Keratinocyte (primary cell): ENCODE data around the gene ERBB4. TPM values are rescaled to one million over a fixed set of nuclear protein-coding genes. Genes with fewer than 3 reads are reported as not detected.

ENCODE experiments used
- DNase-seq: peaks from one replicate; pipeline ENCODE4 v3.0.0-alpha.2; 2011; ENCODE audit warnings: low read depth, missing footprints, low spot score
- FAIRE-seq: peaks from 2 replicates; lab custom pipeline; 2011; peaks lifted over from hg19 to GRCh38; lab: Jason Lieb, UNC
- H2AFZ ChIP-seq: 2 replicates; pipeline ENCODE4 v1.6.0; 2012; ENCODE audit warnings: low read length, control low read depth, inconsistent platforms; ENCODE audit not compliant: control insufficient read depth
- H3K27ac ChIP-seq: 2 replicates; pipeline ENCODE4 v1.5.1; 2011; ENCODE audit warnings: low read length; ENCODE audit not compliant: control insufficient read depth, insufficient read depth
- H3K27me3 ChIP-seq: 3 replicates; pipeline ENCODE4 v1.6.0; 2011; ENCODE audit warnings: low read length; ENCODE audit not compliant: control insufficient read depth, insufficient read depth; ENCODE audit errors: extremely low read depth
- H3K36me3 ChIP-seq, 2 experiments: 2 replicates in 1 of 2; 3 replicates in 1 of 2; pipeline ENCODE4 v1.5.1; 2011; ENCODE audit warnings: low read length in 2 of 2, mild to moderate bottlenecking in 1 of 2; ENCODE audit not compliant: control insufficient read depth in 2 of 2, insufficient read depth in 2 of 2; ENCODE audit errors: extremely low read depth in 1 of 2
- H3K4me1 ChIP-seq: 3 replicates; pipeline ENCODE4 v1.5.1; 2011; ENCODE audit warnings: low read length; ENCODE audit not compliant: control insufficient read depth, insufficient read depth; ENCODE audit errors: extremely low read depth
- H3K4me2 ChIP-seq: 3 replicates; pipeline ENCODE4 v1.6.0; 2011; ENCODE audit warnings: low read depth, low read length; ENCODE audit not compliant: control insufficient read depth, insufficient read depth; ENCODE audit errors: extremely low read depth
- H3K4me3 ChIP-seq, 3 experiments: fragments of 200-600 bp in 1 of 3; sonication (generic) in 1 of 3; 2 replicates in 2 of 3; 3 replicates in 1 of 3; pipeline ENCODE4 v1.5.1; 2011 to 2016; ENCODE audit warnings: low read length in 3 of 3, mild to moderate bottlenecking in 3 of 3, control low read depth in 2 of 3, inconsistent platforms in 1 of 3, low read depth in 1 of 3, mixed read lengths in 1 of 3, mixed run types in 1 of 3, moderate library complexity in 1 of 3; ENCODE audit not compliant: control insufficient read depth in 2 of 3, insufficient read depth in 2 of 3; ENCODE audit errors: extremely low read depth in 1 of 3
- H3K79me2 ChIP-seq: 2 replicates; pipeline ENCODE4 v1.6.0; 2012; ENCODE audit warnings: low read length; ENCODE audit not compliant: control insufficient read depth, insufficient read depth
- H3K9ac ChIP-seq: 3 replicates; pipeline ENCODE4 v1.6.0; 2011; ENCODE audit warnings: low read length; ENCODE audit not compliant: control insufficient read depth, insufficient read depth; ENCODE audit errors: extremely low read depth
- H3K9me1 ChIP-seq: 3 replicates; pipeline ENCODE4 v1.6.0; 2011; ENCODE audit warnings: low read length; ENCODE audit not compliant: control insufficient read depth, insufficient read depth; ENCODE audit errors: extremely low read depth
- H3K9me3 ChIP-seq: 2 replicates; pipeline ENCODE4 v1.5.1; 2012; ENCODE audit warnings: low read depth, low read length; ENCODE audit not compliant: control insufficient read depth
- H4K20me1 ChIP-seq: 3 replicates; pipeline ENCODE4 v1.6.0; 2011; ENCODE audit warnings: low read length; ENCODE audit not compliant: control insufficient read depth, insufficient read depth; ENCODE audit errors: extremely low read depth
- EZH2 ChIP-seq: IDR thresholded peaks from one replicate; pipeline ENCODE4 v1.6.1; 2012; ENCODE audit warnings: inconsistent platforms, mild to moderate bottlenecking, low read length, moderate library complexity
- dilution Hi-C: fragments of 300-500 bp; cut with MboI; formaldehyde crosslinking; loops from one replicate; pipeline ENCODE4 v1.7.0; 2020; ENCODE audit warnings: low sequenced_read_pairs; ENCODE audit not compliant: extremely low pct_ligation_motif_present
- polyA plus RNA-seq, 5 experiments: library from polyadenylated mRNA; depleted of rRNA in 3 of 5; stranded (reverse) in 3 of 5; stranded (forward) in 1 of 5; unstranded in 1 of 5; fragments of >200 nt; gene quantifications; 1 replicate in 1 of 5; 2 replicates in 3 of 5; 3 replicates in 1 of 5; pipeline versions ENCODE4 v1.2.1 to v1.2.3, GENCODE V29; 2011 to 2012; ENCODE audit warnings: missing spikeins in 2 of 5, low read depth in 1 of 5, low replicate concordance in 1 of 5
- TF ChIP-seq, protein P1 (sequence below), 3 experiments: IDR thresholded peaks in 1 of 3; conservative IDR thresholded peaks in 1 of 3; optimal IDR thresholded peaks in 1 of 3; 2 replicates in 2 of 3; 3 replicates in 1 of 3; pipeline versions ENCODE3 to v1.5.1; 2011; ENCODE audit warnings: low read length in 3 of 3, mild to moderate bottlenecking in 3 of 3, moderate library complexity in 2 of 3, control low read depth in 1 of 3, inconsistent platforms in 1 of 3; ENCODE audit not compliant: insufficient read depth in 2 of 3; ENCODE audit errors: extremely low read depth in 1 of 3

The ERBB4 gene
- polyA plus RNA-seq, 1 donor (not counting 4 experiments of a cell fraction or from before 2014, with no cell fraction given): 0.01 TPM

DNA sequence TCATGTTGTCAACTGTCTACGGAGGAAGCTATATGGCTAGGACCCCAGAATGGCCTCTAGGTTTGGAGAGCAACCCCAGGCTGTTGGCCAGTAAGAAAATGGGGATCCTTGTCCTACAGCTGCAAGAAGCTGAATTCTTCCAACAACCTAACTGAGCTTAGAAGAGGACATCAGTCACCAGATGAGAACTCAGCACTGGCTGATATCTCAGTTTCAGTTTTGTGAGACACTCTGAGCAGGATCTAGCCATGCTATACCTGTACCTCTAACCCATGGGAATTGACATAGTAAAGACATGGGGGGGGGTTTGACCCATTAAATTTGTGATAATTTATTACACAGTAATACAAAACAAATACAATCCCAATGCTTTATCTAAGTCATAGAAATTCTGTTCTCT lies 312.5 kb downstream of the ERBB4 start:
- no peaks in the 10 kb centered on the region for H3K79me2 ChIP-seq

DNA sequence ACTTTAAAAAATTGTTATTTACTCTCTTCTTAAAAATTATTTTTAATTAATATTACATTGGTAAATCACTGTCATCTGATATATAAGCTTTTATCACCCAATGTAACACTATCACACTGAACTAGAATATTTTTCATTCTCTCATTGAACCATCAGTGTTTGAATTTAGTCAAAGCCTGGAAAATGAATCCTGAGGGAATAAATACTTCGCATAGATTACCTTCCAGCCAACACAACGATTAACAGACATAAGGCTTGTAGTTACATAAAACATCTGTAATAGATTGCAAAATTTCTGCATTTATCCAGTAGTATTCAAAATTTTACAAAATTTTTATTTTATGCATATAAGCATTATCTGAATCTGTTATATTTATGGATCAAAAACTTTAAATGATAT lies 314.9 kb downstream of the ERBB4 start:
- Histone ChIP-seq H3K36me3 (no peaks in the 10 kb centered on the region), H3K27ac (no peak overlapping the region), H3K27me3 (no peaks in the 10 kb centered on the region), H3K9me3 (no peaks in the 10 kb centered on the region), H4K20me1 (no peaks in the 10 kb centered on the region), H3K4me3 (no peak overlapping the region), H2AFZ (no peak overlapping the region), H3K4me1 (peaks cover 6% of the 10 kb centered on the region), H3K4me2 (no peak overlapping the region), H3K79me2 (no peaks in the 10 kb centered on the region), H3K9ac (no peak overlapping the region), H3K9me1 (no peaks in the 10 kb centered on the region)
- DNase-seq: no peak
- dilution Hi-C loops: no loop called here
- no peak for TF ChIP-seq EZH2
- TF ChIP-seq, protein P1, sequence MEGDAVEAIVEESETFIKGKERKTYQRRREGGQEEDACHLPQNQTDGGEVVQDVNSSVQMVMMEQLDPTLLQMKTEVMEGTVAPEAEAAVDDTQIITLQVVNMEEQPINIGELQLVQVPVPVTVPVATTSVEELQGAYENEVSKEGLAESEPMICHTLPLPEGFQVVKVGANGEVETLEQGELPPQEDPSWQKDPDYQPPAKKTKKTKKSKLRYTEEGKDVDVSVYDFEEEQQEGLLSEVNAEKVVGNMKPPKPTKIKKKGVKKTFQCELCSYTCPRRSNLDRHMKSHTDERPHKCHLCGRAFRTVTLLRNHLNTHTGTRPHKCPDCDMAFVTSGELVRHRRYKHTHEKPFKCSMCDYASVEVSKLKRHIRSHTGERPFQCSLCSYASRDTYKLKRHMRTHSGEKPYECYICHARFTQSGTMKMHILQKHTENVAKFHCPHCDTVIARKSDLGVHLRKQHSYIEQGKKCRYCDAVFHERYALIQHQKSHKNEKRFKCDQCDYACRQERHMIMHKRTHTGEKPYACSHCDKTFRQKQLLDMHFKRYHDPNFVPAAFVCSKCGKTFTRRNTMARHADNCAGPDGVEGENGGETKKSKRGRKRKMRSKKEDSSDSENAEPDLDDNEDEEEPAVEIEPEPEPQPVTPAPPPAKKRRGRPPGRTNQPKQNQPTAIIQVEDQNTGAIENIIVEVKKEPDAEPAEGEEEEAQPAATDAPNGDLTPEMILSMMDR (optimal IDR thresholded peaks at IDR 0.05 in 1 of 3, IDR thresholded peaks at IDR 0.05 in 1 of 3, conservative IDR thresholded peaks at IDR 0.05 in 1 of 3; ENCODE audit: extremely low read depth in 1 of 3, insufficient read depth in 2 of 3, low read length in 3 of 3): no peak
- no peak for FAIRE-seq

More for the DNA sequence above, 312.5 kb downstream of the ERBB4 start:
- Histone ChIP-seq H3K9me3 (no peaks in the 10 kb centered on the region), H3K9ac (no peak overlapping the region), H3K9me1 (no peaks in the 10 kb centered on the region), H3K4me1 (peaks cover 9% of the 10 kb centered on the region), H2AFZ (peak overlapping the region; percentile 19), H3K4me3 (no peak overlapping the region), H3K27ac (no peak overlapping the region), H3K36me3 (no peaks in the 10 kb centered on the region), H3K4me2 (no peak overlapping the region), H4K20me1 (no peaks in the 10 kb centered on the region), H3K27me3 (no peaks in the 10 kb centered on the region)
- FAIRE-seq: no peak
- no peak for DNase-seq
- TF ChIP-seq, protein P1 (optimal IDR thresholded peaks at IDR 0.05 in 1 of 3, IDR thresholded peaks at IDR 0.05 in 1 of 3, conservative IDR thresholded peaks at IDR 0.05 in 1 of 3; ENCODE audit: extremely low read depth in 1 of 3, insufficient read depth in 2 of 3, low read length in 3 of 3): no peak
- TF ChIP-seq EZH2: no peak
- dilution Hi-C loops: no loop called here
